Measurements from ENCODE around the gene ATP5F1E.

ATP5F1E gene

GRCh38 chr20:59019217-59019616 is 12.9 kb downstream of the ATP5F1E start, which contains the start of gene TUBB1:
TSS of gene TUBB1 (plus strand) at chr20:59019429. CDS start at chr20:59019523, 94 bp downstream.
- TF ChIP-seq, protein P1, sequence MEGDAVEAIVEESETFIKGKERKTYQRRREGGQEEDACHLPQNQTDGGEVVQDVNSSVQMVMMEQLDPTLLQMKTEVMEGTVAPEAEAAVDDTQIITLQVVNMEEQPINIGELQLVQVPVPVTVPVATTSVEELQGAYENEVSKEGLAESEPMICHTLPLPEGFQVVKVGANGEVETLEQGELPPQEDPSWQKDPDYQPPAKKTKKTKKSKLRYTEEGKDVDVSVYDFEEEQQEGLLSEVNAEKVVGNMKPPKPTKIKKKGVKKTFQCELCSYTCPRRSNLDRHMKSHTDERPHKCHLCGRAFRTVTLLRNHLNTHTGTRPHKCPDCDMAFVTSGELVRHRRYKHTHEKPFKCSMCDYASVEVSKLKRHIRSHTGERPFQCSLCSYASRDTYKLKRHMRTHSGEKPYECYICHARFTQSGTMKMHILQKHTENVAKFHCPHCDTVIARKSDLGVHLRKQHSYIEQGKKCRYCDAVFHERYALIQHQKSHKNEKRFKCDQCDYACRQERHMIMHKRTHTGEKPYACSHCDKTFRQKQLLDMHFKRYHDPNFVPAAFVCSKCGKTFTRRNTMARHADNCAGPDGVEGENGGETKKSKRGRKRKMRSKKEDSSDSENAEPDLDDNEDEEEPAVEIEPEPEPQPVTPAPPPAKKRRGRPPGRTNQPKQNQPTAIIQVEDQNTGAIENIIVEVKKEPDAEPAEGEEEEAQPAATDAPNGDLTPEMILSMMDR (conservative IDR thresholded peaks at IDR 0.05) = no peak
- H3K27ac ChIP-seq = no peak within 1 kb of the TSS

GRCh38 chr20:59018817-59019216 is 13.3 kb downstream of the ATP5F1E start:
- no peak overlapping the region for H3K27ac ChIP-seq
- TF ChIP-seq, protein P1 (conservative IDR thresholded peaks at IDR 0.05) = no peak

GRCh38 chr20:59017493-59018231 is 14.5 kb downstream of the ATP5F1E start:
- TF ChIP-seq, protein P1 (conservative IDR thresholded peaks at IDR 0.05) = no peak
- H3K27ac ChIP-seq = no peak overlapping the region

GRCh38 chr20:59016795-59017492 is 15.2 kb downstream of the ATP5F1E start:
- H3K27ac ChIP-seq = no peak overlapping the region

DNA sequence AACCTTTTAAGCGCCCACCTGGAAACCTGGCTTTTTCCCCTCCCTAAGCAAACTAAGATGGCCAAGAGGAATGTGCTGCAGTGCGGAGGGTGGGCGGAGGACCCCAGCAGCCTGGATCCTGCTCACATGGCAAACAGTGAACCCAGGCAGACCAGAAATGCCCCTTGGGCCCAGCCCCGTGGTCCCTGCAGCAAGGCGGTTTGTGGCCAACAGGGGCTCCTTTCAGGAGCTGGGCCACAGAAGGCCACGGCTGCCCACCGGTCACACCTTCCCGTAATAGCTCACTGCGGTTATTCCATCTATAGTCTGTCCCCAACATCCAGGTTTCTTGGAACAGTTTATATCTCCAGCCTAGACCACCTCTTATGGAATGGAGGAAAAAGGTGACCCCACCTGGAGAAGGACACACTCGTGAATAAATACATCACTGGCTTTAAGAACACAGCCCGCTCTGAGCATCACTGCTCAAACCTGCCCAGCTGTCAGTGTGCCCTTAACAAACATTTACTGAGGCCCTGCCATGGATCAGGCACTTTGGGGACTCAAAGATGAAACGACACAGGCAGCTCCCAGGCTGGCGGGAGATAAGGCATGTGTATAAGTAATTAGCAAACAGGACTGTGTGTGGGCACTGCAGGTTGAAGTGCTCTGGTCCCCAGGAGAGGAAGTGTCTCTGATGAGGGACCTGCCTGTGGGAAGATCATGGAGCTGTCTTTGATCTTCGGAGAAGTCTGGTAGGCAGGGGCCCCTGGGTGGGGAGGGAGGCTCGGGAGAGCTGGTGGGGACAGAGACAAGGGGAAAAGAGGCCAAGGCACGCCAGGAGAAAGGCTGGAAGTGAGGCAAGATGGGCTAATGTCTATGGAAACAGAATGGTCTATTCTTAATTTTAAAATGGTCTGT is 16.1 kb downstream of the ATP5F1E start:
- H3K27ac ChIP-seq = no peak overlapping the region
- TF ChIP-seq, protein P1 (conservative IDR thresholded peaks at IDR 0.05) = no peak

More at GRCh38 chr20:59016795-59017492, 15.2 kb downstream of the ATP5F1E start:
- TF ChIP-seq, protein P1 (conservative IDR thresholded peaks at IDR 0.05) = no peak

GRCh38 chr20:59015411-59015810 is 16.7 kb downstream of the ATP5F1E start:
- no peak overlapping the region for H3K27ac ChIP-seq
- TF ChIP-seq, protein P1 (conservative IDR thresholded peaks at IDR 0.05) = no peak
